Activated T-cell treated with anti-CD3 and anti-CD28 coated beads for 4 hours (primary cell): ENCODE data around the gene SVOP.
A peak's percentile ranks its signal among the peaks of the same experiment; 100 is the strongest.

Experiments used
- DNase-seq: peaks from one replicate; pipeline ENCODE4 v3.0.0-alpha.2; 2020

Gene SVOP

DNA sequence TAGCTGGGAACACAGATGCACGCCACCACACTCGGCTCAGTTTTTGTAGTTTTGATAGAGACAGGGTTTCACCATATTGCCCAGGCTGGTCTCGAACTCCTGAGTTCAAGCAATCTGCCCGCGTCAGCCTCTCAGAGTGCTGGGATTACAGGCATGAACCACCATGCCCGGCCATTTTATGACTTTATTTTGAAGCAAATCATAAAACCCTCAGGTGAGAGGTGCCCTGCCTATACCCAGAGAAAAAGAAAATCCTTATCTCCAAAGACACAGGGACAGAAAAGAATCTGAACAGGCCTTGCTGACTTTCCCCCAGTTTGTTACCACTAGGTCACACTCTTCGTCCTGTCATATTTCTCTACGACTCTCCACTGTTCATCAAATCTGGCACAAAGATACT is 92.2 kb downstream of the SVOP start:
- no peak for DNase-seq

DNA sequence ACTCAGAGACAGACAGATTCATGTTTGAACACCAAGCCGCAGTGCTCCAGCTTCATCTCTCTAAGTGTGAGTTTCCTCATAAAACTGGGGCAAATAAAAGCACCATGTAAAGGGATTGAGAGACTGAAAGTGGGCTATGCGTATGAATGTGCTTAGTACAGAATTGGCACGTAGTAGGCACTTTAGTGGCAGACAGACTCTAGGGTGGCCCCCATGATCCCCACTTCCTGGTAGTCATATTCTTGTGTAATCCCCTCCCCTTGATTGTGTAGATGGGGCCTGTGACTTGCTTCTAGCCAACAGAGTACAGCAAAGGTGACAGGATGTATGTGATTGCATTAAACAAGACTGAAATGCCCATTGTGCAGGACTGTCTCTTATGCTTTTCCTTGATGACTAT is 98.0 kb downstream of the SVOP start:
- no peak for DNase-seq

DNA sequence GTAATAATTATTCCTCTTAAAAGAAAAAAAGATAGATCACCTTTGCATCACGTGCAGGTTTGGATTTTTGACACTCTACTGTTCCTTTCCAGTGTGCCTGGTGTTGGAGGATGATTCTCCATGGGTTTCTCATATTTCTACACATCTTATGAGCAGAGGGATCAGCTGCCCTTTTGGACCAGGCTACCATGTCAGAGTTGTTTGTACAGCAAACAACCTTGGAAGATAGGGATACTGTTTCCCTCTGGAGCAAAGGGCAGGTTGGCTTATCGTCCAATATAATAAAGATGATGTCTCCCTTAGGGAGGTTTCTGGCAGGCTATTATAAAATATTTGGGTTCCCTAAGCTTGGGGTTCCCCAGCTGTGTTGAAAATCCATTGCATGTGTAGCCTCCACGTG is 98.9 kb downstream of the SVOP start:
- no peak for DNase-seq

DNA sequence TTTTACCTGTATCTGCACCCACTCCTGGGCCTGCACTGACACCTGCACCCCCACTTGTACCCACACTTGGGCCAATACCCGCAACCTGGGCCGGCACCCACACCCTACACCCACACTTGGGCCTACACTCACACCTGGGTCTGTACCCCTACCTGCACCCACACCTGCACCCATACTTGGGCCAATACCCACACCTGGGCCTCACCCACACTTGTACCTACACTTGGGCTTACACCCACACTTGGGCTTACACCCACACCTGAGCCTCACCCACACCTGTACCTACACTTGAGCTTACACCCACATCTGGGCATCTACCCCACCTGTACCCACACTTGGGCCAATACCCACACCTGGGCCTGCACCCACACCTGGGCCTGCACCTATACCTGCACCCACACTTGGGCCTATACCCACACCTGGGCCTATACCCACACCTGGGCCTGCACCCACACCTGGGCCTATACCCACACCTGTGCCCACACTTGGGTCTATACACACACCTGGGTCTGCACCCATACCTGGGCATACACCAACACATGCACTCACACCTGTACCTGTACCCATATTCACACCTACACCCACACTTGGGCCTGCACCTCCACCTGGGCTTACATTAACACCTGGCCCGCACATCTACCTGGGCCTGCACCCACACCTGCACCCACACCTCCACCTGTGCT is 101.8 kb downstream of the SVOP start:
- DNase-seq, result no peak

DNA sequence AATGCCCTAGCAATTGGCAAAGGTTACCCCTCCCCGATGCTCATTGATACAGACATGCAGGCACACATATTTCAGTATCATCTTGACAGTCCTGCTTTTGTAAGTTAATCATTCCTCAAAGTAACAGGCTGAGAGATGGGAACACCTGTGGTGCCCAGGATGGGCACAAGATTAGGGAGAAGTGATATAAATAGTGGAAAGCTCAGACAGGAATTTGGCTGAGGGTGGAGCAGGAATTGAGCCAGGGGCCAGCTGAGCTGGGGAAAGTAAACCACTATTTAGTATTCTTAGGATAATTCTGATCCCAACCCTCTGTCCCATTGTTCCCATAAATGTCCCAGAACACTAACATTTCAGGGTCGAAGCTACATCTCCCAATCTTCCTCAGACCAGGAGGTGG is 102.7 kb downstream of the SVOP start:
- DNase-seq, result no peak

DNA sequence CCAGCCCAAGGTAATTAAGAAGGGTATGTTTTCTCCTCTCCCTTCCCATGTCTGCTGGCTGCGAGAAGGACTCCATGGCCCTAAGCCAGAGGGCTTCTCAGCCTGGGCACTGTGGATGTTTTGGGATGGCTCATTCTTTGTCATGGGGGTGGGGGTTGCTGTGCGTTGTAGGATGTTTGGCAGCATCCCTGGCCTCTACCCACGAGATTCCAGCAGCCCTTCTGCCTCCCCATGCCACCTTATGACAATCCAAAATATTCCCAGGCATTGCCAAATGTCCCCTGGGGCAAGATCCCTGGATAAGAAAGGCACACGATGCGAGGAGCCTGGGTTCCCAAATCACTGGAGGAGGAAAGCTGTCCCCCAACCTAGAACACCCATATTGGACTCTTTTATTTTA is 104.5 kb downstream of the SVOP start:
- DNase-seq, result no peak

DNA sequence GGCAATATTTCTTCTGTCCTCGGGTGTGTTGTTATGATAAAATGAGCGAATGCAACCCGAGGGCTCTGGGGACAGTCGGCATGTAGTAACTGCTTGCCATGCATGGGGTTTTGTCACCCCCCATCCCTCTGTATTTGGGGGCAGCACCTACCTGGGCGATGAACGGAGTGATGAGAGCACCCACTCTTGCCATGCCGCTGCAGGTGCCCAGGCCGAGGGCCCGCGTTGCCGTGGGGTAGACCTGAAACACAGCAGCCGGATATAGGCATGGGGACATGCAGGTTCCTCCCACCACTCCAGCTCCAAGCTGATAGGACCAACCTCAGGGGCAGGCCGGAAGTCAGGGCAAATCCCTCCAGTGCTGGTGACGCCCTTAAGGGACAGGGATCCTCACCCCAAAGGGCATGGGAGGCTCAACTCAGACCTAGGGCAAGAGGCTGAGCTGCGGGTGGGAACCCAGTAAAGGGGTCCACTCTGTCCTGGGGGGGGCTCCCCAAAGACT is 105.2 kb downstream of the SVOP start:
- no peak for DNase-seq

DNA sequence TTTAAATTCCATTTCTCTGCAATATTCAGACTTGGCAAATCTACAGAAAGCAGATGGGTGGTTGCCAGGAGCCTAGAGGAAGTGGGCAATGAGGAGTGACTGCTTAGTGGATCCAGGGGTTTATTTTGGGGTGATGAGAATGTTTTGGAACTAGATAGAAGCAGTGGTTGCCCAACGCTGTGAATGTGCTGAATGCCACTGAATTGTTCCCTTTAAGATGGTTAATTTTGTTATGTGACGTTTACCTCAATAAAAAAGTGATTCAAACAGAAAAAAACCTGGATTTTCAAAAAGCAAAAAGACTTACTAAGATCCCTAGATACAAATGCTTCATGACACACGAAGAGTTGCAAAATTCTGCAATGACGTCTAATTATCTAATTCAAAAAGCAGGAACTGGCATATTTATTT is 106.7 kb downstream of the SVOP start:
- no peak for DNase-seq

DNA sequence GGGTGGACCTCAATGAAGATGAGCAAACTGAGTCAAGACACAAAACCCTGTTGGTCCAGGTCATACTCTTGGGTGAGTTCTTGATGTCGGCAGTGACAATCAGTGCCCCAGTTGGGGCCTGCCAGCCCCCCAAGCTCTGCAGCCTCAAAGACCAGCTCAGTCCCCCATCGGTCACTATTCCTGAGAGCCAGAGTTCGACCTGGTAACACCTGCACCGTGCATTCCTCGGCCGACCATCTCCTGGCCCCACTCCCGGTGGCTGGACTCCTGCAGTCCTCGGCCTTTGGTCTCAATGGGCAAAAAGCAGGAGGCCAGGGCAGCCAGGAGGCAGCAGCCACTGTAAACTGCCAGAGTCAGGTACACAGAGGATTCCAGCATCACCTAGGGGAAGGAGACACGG is 108.5 kb downstream of the SVOP start:
- DNase-seq, result no peak

DNA sequence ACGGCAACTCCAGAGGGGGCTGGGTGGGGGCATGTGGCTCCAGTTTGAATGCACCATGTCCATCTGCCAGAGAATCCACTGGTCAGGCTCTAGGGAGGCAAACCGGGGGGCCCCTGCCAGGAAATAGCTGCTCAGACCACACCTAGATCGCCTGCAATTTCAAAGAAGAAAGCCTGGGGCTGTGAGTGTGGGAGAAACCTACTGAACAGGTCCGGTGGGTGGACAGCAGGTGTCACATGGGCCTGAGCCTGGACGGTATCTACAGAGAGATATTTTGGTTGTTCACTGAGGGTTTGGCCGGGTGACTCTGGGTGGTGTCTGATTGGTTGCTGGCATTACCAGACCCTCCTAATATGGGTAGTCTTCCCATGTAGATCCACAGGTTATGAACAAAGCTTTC is 109.0 kb downstream of the SVOP start:
- no peak for DNase-seq

DNA sequence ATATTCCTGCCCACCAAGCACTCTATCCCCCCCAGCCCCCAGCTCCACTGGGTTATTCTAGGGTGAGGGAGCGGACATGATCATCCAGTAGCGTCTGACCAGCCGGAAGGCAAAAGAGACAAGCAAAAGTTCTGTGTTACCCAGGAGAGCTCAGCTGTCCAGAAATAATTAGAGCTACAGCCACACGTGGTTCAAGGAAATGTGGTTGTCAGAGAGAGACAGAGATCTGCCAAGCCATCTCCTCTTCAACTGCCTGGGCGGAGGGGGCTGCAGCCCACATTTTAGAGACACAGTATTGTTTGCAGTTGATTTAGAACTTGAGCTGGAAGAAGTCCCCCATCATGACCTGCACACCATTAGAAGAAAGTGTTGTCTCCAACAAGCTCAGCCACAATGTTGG is 110.5 kb downstream of the SVOP start:
- DNase-seq, result no peak

DNA sequence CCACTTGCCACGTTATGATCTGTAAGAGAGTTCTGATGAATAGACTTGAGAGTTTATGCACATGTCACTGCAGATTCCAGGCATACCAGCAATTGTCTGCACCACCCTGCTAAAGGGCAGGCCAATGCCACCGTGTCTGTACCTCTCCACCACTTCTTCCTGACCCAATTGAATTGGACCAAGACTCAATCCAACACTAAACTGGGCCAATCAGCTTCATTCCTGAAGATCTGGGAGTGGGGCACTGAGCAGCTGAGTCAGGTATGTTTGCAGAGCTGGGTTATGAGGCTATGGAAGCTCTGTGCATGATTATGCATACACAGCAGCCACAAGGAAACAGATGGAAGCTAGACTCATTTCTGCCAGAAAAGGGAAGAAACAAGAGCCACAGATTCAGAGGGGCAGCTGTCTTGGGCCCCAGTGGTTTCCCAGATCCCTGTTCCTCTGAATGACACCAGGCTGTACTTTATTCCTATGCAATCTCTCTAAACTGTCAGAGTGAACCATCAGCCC is 113.0 kb downstream of the SVOP start:
- DNase-seq, result no peak

DNA sequence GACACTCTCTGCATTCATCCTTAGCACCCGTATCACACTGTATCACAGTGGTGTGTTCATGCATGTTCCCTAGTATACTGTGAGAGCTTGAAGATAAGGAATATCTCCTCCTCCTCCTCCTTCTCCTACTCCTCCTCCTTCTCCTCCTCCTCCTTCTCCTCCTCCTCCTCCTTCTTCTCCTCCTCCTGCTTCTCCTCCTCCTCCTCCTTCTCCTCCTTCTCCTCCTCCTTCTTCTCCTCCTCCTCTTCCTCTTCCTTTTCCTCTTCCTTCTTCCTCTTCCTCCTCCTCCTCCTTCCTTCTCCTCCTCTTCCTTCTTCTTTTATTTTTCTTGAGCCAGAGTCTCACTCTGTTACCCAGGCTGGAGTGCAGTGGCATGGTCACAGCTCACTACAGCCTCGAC is 113.9 kb downstream of the SVOP start:
- no peak for DNase-seq

DNA sequence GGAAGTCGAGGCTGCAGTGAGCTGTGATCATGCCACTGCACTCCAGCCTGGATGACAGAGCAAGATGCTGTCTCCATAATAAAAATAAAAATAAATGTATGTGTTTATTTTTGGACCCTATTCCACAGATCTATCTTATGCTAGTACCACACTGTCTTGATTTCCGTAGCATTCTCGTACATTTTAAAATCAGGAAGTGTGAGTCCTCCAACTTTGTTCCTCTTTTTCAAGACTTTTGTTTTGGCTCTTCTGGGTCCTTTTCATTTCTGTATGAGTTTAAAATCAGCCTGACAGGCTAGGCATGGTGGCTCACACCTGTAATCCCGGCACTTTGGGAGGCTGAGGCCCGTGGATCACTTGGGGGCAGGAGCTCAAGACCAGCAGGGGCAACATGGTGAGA is 115.1 kb downstream of the SVOP start:
- DNase-seq, result no peak

DNA sequence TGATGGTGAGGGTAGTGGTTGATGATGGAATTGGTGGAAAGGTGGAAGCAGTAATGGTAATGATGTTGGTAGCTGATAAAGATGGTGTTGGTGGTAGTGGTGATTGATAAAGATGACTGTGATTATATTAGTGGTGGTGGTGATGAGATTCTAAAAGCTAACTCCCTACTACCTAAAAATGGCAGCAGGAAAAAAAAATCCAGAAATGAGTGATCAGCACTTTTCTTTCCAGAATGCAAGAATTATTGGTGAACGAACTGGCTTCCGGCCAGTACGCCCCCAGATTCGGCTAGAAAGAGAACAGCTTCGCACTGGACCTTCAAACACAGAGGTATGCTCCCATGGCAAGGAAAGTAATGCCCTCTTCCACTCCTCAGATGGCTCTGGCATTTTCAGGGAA is 121.7 kb downstream of the SVOP start:
- no peak for DNase-seq

DNA sequence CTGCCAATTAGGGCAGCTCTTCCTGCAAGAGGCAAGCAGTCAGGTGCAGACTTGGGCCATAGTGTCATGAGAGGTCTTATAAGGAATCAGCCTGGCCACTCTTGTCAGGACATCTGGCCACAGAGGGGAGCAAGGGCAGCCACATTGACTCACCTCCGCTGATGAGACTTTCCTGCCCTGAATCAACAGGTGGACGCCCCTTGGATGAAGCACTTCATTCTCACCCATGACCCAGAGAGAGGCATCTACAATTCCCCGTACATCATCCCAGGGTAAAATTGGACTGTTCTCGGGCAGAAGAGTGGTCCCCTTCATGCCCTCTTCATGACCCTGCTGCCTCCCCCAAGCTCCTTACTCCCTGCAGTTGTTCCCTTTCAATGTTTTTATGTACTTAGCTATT is 124.1 kb downstream of the SVOP start:
- DNase-seq, result no peak

DNA sequence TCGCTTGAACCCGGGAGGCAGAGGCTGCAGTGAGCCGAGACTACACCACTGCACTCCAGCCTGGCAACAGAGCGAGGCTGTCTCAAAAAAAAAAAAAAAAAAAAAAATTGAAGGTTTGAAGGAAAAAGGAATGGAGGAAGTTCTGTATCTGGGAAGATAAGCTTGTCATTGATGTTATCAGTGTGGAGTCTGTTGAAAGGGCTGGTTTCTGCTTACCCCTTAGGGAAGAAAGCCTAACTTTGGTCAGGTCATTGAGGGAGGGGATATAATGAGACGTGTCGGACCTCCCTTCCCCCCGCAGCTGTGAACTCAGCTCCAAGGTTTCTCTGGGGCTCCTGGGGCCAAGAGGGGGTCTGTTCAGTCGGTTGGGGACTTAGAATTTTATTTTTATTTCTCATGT is 124.5 kb downstream of the SVOP start:
- no peak for DNase-seq

DNA sequence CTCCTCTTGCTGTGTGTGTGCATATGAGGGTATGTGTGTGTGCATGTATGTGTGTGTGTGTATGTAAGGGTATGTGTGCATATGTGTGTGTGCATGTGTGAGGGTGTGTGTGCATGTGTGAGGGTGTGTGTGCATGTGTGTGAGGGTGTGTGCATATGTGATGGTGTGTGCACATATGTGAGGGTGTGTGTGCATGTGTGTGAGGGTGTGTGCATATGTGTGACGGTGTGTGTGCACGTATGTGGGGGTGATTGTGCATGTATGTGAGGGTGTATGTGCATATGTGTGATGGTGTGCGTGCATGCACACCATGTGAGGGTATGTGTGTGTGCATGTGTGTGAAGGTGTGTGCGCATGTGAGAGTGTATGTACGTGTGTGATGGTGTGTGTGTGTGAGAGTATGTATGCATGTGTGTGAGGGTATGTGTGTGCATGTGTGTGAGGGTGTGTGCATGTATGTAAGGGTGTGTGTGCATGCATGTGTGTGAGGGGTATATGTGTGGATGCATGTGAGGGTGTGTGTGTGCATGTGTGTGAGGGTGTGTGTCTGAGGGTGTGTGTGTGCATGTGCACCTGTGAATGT is 125.6 kb downstream of the SVOP start:
- DNase-seq, result no peak

DNA sequence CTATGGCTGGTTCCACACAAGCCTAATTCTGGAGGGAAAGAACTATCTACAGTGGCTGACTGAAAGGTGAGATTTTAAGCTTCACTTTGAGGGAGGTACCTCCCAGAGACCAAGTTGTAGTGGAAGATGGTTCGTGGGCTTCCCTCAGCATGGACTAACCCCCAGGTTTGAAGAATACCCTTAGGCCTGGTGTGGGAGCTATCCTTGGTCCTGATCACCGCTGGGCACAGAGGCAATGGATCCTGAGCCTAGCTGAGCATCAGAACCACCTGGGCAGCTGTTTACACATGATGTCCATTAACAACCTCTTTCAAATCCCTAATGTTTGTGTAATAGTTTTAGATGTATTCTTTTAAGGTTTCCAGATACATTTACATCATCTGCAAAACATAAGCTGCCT is 130.7 kb downstream of the SVOP start:
- DNase-seq, result no peak

DNA sequence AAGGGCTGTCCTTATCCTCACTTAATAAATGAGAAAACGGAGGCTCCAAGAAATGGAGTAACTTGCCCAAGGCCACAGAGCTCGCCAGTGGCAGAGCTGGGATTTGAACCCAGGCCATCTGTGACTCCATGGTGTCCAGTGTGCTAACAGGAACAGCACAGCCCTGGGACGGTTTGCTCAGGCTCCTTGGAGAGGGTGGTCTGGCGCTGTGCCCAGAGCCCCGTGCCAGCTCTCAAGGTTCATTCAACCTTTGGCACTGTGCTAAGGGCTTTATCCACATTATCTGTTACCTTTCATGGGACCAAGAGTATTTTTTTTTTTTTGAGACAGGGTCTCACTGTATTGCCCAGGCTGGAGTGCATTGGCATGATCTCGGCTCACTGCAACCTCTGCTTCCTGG is 132.8 kb downstream of the SVOP start:
- DNase-seq, result no peak

DNA sequence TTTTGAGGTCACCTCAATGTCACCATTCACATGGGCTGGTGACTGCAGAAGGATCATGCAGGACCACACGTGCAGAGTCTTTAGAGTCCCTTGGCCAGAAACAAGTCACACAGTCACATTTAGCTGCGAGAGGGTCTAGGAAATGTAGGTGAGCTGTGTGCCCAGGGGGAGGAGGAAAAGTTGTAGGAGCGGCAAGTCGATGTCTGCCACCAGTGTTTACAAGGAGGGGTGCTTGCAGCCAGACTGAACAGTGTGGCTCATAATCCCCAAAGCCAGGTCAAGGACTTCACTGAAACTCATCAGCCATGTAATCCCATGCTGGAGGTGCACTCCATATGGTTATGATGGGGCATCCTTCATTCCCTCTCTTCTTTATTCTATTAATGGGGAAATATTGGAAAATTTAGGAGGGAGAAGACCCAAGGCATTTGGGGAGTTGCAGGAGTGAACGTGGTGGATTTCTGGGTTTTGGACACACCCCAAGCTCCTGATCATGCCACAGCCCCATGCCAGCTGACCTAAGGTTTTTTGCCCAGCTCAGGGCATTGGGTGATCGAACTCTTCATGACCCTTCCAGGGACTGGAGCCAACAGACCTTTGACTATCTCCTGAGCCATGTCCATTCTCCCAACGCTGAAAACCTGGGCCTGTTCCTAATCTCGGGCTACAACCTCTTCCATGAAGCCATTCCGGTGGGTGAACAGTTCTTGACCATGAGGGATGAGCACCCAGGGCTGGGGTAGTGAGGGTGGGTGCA is 133.8 kb downstream of the SVOP start:
- DNase-seq, result no peak

DNA sequence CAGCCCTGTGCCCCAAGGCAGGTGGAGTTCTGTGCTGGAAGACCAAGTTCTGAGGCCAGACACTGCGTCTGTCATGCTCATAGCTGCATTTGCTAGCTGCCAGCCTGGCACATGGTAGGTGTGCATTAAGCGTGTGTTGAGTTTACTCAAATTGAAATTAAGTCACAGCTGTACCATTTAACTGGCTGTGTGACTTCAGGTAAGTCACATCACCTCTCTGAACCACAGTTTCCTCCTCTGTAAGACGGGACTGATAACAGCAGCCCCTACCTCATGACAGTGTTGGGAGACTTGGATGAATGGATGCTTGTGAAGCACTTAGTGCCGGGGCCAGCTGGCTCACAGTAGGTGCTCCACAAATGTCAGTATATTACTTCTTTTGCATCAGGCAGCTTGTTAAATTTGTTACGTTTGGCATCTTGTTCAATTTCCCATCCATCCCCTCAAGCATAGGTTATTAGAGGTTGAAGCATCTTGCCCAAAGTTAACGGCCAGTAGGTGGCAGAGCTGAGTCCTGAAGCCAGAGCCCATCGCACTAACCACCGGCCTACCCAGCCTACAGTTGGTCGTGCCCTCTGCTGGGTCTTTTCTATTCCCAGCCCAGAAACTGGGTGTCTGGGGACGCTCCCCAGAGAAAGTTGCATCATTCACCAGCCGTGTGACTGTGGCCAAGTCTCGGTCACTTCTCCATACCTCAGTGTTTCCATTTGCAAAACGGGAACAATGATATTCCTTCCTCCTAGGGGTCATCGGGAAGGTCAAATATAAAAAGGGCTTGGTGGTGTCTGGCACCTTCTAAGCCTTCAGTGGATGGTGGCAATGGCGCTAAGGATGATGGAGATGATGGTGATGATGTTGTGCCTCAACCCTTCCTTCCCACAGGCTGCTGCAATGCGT is 136.5 kb downstream of the SVOP start:
- peak; percentile 48 for DNase-seq

DNA sequence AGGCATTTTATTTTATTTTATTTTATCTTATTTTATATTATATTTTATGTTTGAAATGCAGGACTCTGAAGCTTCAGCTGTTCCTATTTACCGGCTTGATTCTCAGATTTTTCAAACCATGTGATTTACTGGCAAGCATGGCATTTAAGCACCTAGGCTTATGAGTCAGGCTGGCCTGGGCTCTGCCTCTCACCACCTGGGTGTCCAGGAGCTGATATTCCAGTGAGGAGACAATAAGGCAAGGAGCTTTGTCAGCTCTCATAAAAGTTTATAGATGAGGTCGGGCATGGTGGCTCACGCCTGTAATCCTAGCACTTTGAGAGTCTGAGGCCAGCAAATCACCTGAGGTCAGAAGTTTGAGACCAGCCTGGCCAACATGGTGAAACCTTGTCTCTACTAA is 138.9 kb downstream of the SVOP start:
- DNase-seq, result no peak
